H9 (cell line): Measurements from ENCODE around the gene CCDC3. TPM values are rescaled to one million over a fixed set of nuclear protein-coding genes. Genes with fewer than 3 reads are reported as not detected.

Experiments used
- DNase-seq: peaks from one replicate; pipeline ENCODE4 v3.0.0-alpha.2; 2017
- H2AFZ ChIP-seq: one replicate; pipeline ENCODE4 v1.6.1; 2013; ENCODE audit warnings: mild to moderate bottlenecking, low read length, control low read depth, moderate library complexity
- H2AK5ac ChIP-seq: 2 replicates; pipeline ENCODE4 v1.6.1; 2013; ENCODE audit warnings: low read length, control low read depth, mixed read lengths; ENCODE audit not compliant: insufficient read length
- H2BK120ac ChIP-seq: one replicate; pipeline ENCODE4 v1.6.1; 2013; ENCODE audit warnings: low read depth, mild to moderate bottlenecking, low read length, control low read depth, inconsistent platforms; ENCODE audit not compliant: poor library complexity, severe bottlenecking
- H2BK12ac ChIP-seq: 2 replicates; pipeline ENCODE4 v1.6.1; 2013; ENCODE audit warnings: low read length, control low read depth, mixed read lengths, low read depth; ENCODE audit not compliant: insufficient read length
- H2BK15ac ChIP-seq: 2 replicates; pipeline ENCODE4 v1.6.1; 2013; ENCODE audit warnings: low read depth, low read length, control low read depth
- H2BK20ac ChIP-seq: one replicate; pipeline ENCODE4 v1.6.1; 2013; ENCODE audit warnings: low read depth, mild to moderate bottlenecking, low read length, control low read depth, inconsistent platforms; ENCODE audit not compliant: poor library complexity, severe bottlenecking
- H2BK5ac ChIP-seq: 2 replicates; pipeline ENCODE4 v1.6.1; 2013; ENCODE audit warnings: low read length, control low read depth, mixed read lengths; ENCODE audit not compliant: insufficient read length
- H3K14ac ChIP-seq: 2 replicates; pipeline ENCODE4 v1.6.1; 2013; ENCODE audit warnings: low read length, control low read depth; ENCODE audit not compliant: insufficient read depth
- H3K18ac ChIP-seq: 2 replicates; pipeline ENCODE4 v1.6.1; 2013; ENCODE audit warnings: low read depth, mild to moderate bottlenecking, mixed read lengths, low read length, control low read depth; ENCODE audit not compliant: insufficient read length
- H3K23ac ChIP-seq: 2 replicates; pipeline ENCODE4 v1.6.1; 2013; ENCODE audit warnings: low read length, control low read depth, mixed read lengths, low read depth; ENCODE audit not compliant: insufficient read length
- H3K23me2 ChIP-seq: 2 replicates; pipeline ENCODE4 v1.6.1; 2013; ENCODE audit warnings: low read depth, mild to moderate bottlenecking, mixed read lengths, low read length, control low read depth; ENCODE audit not compliant: insufficient read length, poor library complexity, severe bottlenecking
- H3K27ac ChIP-seq: 2 replicates; pipeline ENCODE4 v1.5.1; 2013; ENCODE audit warnings: low read length, control low read depth, mixed read lengths, low read depth; ENCODE audit not compliant: insufficient read length
- H3K27me3 ChIP-seq: 2 replicates; pipeline ENCODE4 v1.6.1; 2013; ENCODE audit warnings: low read length, control low read depth, inconsistent platforms; ENCODE audit not compliant: insufficient read depth
- H3K4ac ChIP-seq: 2 replicates; pipeline ENCODE4 v1.6.1; 2013; ENCODE audit warnings: low read depth, mild to moderate bottlenecking, control low read depth, inconsistent platforms, low read length, moderate library complexity
- H3K4me1 ChIP-seq: 2 replicates; pipeline ENCODE4 v1.6.1; 2013; ENCODE audit warnings: low read length, control low read depth, inconsistent platforms; ENCODE audit not compliant: insufficient read depth
- H3K4me2 ChIP-seq: 2 replicates; pipeline ENCODE4 v1.6.1; 2013; ENCODE audit warnings: low read length, control low read depth, mixed read lengths; ENCODE audit not compliant: insufficient read length, insufficient read depth
- H3K56ac ChIP-seq: 2 replicates; pipeline ENCODE4 v1.6.1; 2013; ENCODE audit warnings: low read depth, mild to moderate bottlenecking, mixed read lengths, low read length, control low read depth; ENCODE audit not compliant: insufficient read length
- H3K79me1 ChIP-seq: 2 replicates; pipeline ENCODE4 v1.6.1; 2013; ENCODE audit warnings: low read depth, mild to moderate bottlenecking, moderate library complexity, low read length, control low read depth, inconsistent platforms; ENCODE audit not compliant: insufficient read depth, poor library complexity, severe bottlenecking
- H3K79me2 ChIP-seq: 2 replicates; pipeline ENCODE4 v1.6.1; 2013; ENCODE audit warnings: low read length, control low read depth, inconsistent platforms; ENCODE audit not compliant: insufficient read depth
- H3K9ac ChIP-seq: 2 replicates; pipeline ENCODE4 v1.6.1; 2013; ENCODE audit warnings: low read length, control low read depth, mixed read lengths; ENCODE audit not compliant: insufficient read length; ENCODE audit errors: extremely low read depth
- H3K9me3 ChIP-seq: one replicate; pipeline ENCODE4 v1.6.1; 2013; ENCODE audit warnings: low read depth, low read length, inconsistent platforms; ENCODE audit not compliant: control insufficient read depth
- H3T11ph ChIP-seq: one replicate; pipeline ENCODE4 v1.6.1; 2013; ENCODE audit warnings: mild to moderate bottlenecking, low read length, control low read depth, inconsistent platforms
- H4K20me1 ChIP-seq: one replicate; pipeline ENCODE4 v1.6.1; 2013; ENCODE audit not compliant: control insufficient read depth, insufficient read length, insufficient read depth
- H4K5ac ChIP-seq: 2 replicates; pipeline ENCODE4 v1.6.1; 2013; ENCODE audit warnings: low read depth, mild to moderate bottlenecking, mixed read lengths, low read length, control low read depth; ENCODE audit not compliant: insufficient read length
- H4K8ac ChIP-seq: replicated peaks from 2 replicates; pipeline ENCODE4 v1.6.1; 2013; ENCODE audit warnings: low read length, control low read depth, mixed read lengths, low read depth; ENCODE audit not compliant: insufficient read length
- H4K91ac ChIP-seq: 2 replicates; pipeline ENCODE4 v1.6.1; 2013; ENCODE audit warnings: low read depth, mild to moderate bottlenecking, moderate library complexity, mixed read lengths, low read length, control low read depth; ENCODE audit not compliant: insufficient read length
- H3K27ac Mint-ChIP-seq, 3 experiments: 2 replicates in 2 of 3; 3 replicates in 1 of 3; pipeline ENCODE4 v1.8.0; 2020 to 2021; ENCODE audit warnings: mixed read lengths in 3 of 3, mild to moderate bottlenecking in 1 of 3, moderate library complexity in 1 of 3
- H3K27me3 Mint-ChIP-seq: 2 replicates; pipeline ENCODE4 v1.8.0; 2021; ENCODE audit warnings: low read depth, mild to moderate bottlenecking, moderate library complexity, mixed read lengths
- H3K36me3 Mint-ChIP-seq, 3 experiments: 2 replicates in 2 of 3; 3 replicates in 1 of 3; pipeline ENCODE4 v1.8.0; 2020 to 2021; ENCODE audit warnings: low read depth in 3 of 3, mixed read lengths in 3 of 3; ENCODE audit not compliant: insufficient read depth in 1 of 3
- H3K4me1 Mint-ChIP-seq, 2 experiments: 2 replicates each; pipeline ENCODE4 v1.8.0; 2020; ENCODE audit warnings: mixed read lengths in 2 of 2
- H3K4me3 Mint-ChIP-seq, 2 experiments: 2 replicates in 1 of 2; 3 replicates in 1 of 2; pipeline ENCODE4 v1.8.0; 2020 to 2021; ENCODE audit warnings: mild to moderate bottlenecking in 2 of 2, mixed read lengths in 2 of 2, moderate library complexity in 1 of 2
- H3K9me3 Mint-ChIP-seq, 2 experiments: 2 replicates in 1 of 2; 3 replicates in 1 of 2; pipeline ENCODE4 v1.8.0; 2020; ENCODE audit warnings: mild to moderate bottlenecking in 2 of 2, mixed read lengths in 2 of 2, moderate library complexity in 1 of 2
- CTCF ChIP-seq: fragments of 200-600 bp; sonication (generic); conservative IDR thresholded peaks from 3 replicates; pipeline ENCODE4 v1.8.0; 2021; ENCODE audit warnings: antibody characterized with exemption, mild to moderate bottlenecking
- WGBS: extraction: QIAGEN DNeasy Blood & Tissue Kit; methylation state at CpG from one replicate; pipeline ENCODE4 v1.1.7; 2013; ENCODE audit warnings: missing lambda C conversion rate, low lambda C conversion rate, mixed read lengths; ENCODE audit not compliant: insufficient read length; ENCODE audit errors: extremely low coverage; 5-methylcytosine and 5-hydroxymethylcytosine counted together
- total RNA-seq: library from RNA; stranded (reverse); gene quantifications from 2 replicates; pipeline ENCODE4 v1.2.1, GENCODE V29; 2021

Gene CCDC3
- total RNA-seq, 1 experiment from 2014 or later = 2.3 TPM

DNA sequence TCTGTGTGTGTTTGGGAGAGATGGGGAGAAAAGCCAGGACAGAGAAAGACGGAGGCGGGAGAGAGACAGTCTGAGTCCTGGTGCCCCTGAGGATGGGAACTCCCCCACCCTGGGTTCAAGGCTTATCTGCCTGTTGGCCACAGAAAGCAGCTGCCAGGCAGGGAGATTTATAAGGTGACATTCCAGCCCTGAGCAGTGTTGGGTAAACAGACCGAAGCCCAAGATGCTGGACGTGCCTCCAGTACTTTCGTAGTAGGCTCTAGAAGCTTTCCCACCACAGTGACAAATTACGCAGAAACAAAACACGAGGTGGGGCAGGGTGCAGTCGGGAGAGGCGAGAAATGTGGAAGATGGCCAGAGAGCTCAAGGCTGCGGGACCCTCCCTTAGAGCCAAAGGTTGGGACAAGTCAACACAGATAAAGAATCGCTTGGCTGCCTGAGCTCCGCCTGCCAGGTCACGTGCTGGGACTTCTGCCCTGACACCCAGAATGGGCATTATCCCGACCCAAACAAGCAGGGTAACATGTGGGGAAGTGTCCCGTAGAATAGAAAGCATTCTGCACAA, 41.1 kb downstream of the CCDC3 start:
- Histone ChIP-seq H2AFZ (no peak overlapping the region), H3K56ac (no peak overlapping the region), H3K27ac (no peak overlapping the region), H3K4me2 (no peak overlapping the region), H3K4me1 (no peaks in the 10 kb centered on the region), H3K9me3 (no peaks in the 10 kb centered on the region), H3K9ac (no peak overlapping the region), H4K91ac (no peak overlapping the region), H4K5ac (no peak overlapping the region), H3K27me3 (no peaks in the 10 kb centered on the region), H2BK20ac (no peak overlapping the region), H3K4ac (no peak overlapping the region), H4K20me1 (no peaks in the 10 kb centered on the region), H3T11ph (no peak overlapping the region), H2BK15ac (no peak overlapping the region), H3K23ac (no peak overlapping the region), H4K8ac (no peak overlapping the region), H3K79me2 (no peaks in the 10 kb centered on the region), H2BK5ac (no peak overlapping the region), H2AK5ac (no peak overlapping the region), H2BK120ac (no peak overlapping the region), H3K18ac (no peak overlapping the region), H3K14ac (no peak overlapping the region), H3K79me1 (no peaks in the 10 kb centered on the region), H3K23me2 (no peaks in the 10 kb centered on the region), H2BK12ac (no peak overlapping the region)
- no peak for TF ChIP-seq CTCF
- H3K4me1 Mint-ChIP-seq = peaks cover 3 to 6% of the 10 kb centered on the region in 2 experiments; a peak in 3 of 4 replicates
- peaks cover 7 to 19% (median 9%) of the 10 kb centered on the region in 3 experiments; a peak in 6 of 7 replicates for H3K36me3 Mint-ChIP-seq
- peaks cover 15 to 20% of the 10 kb centered on the region in 2 experiments for H3K9me3 Mint-ChIP-seq
- no CpG with 5 or more reads among the region's 15 CpGs for WGBS
- no peak overlapping the region for H3K4me3 Mint-ChIP-seq
- H3K27ac Mint-ChIP-seq = no peak overlapping the region; a peak in 1 of 7 replicates
- H3K27me3 Mint-ChIP-seq = peaks cover 2% of the 10 kb centered on the region; the same call in 1 of the 2 replicates
- DNase-seq = no peak
